DND-41 (cell line): ENCODE results near the gene RNGTT.
"Not testable (repeated sequence)": the region's sequence is repeated elsewhere in the genome, so short reads cannot be mapped to it uniquely, and the experiment has no call there.

Experiments used
- ATAC-seq: fragments of 200-7000 bp; cut with Tn5 transposase; 3 replicates; pipeline ENCODE4 v1.9.1; 2021; ENCODE audit warnings: low read depth; ENCODE audit not compliant: insufficient read depth
- DNase-seq: peaks from one replicate; pipeline ENCODE4 v3.0.0-alpha.2; 2020
- H2AFZ ChIP-seq: 2 replicates; pipeline ENCODE4 v1.6.0; 2012; ENCODE audit warnings: low read depth, low read length
- H3K27ac ChIP-seq: 2 replicates; pipeline ENCODE4 v1.5.1; 2012; ENCODE audit warnings: low read length, inconsistent platforms
- H3K27me3 ChIP-seq: fragments of 200-600 bp; sonication (generic); 2 replicates; pipeline ENCODE4 v1.6.0; 2012; ENCODE audit warnings: low read length, mild to moderate bottlenecking, inconsistent platforms; ENCODE audit not compliant: insufficient read depth, poor library complexity
- H3K36me3 ChIP-seq: 2 replicates; pipeline ENCODE4 v1.5.1; 2012; ENCODE audit warnings: low read length, inconsistent platforms; ENCODE audit not compliant: insufficient read depth
- H3K4me1 ChIP-seq: 2 replicates; pipeline ENCODE4 v1.5.1; 2012; ENCODE audit warnings: mild to moderate bottlenecking, low read length; ENCODE audit not compliant: insufficient read depth
- H3K4me2 ChIP-seq: 2 replicates; pipeline ENCODE4 v1.6.0; 2012; ENCODE audit warnings: mild to moderate bottlenecking, moderate library complexity, low read length, inconsistent platforms; ENCODE audit not compliant: insufficient read depth
- H3K4me3 ChIP-seq, 2 experiments: fragments of 200-600 bp in 1 of 2; shearing (Covaris generic) in 1 of 2; 2 replicates each; pipeline ENCODE4 v1.5.1; 2012 to 2016; ENCODE audit warnings: inconsistent platforms in 2 of 2, low read length in 2 of 2, mild to moderate bottlenecking in 2 of 2, low read depth in 1 of 2, moderate library complexity in 1 of 2
- H3K79me2 ChIP-seq: 2 replicates; pipeline ENCODE4 v1.6.0; 2012; ENCODE audit warnings: low read length, inconsistent platforms; ENCODE audit not compliant: insufficient read depth
- H3K9ac ChIP-seq: 2 replicates; pipeline ENCODE4 v1.6.0; 2012; ENCODE audit warnings: low read depth, mild to moderate bottlenecking, inconsistent platforms, low read length, moderate library complexity
- H3K9me3 ChIP-seq: 2 replicates; pipeline ENCODE4 v1.5.1; 2012; ENCODE audit warnings: low read length, moderate library complexity, mild to moderate bottlenecking, inconsistent platforms; ENCODE audit not compliant: insufficient read depth, severe bottlenecking
- H4K20me1 ChIP-seq: 2 replicates; pipeline ENCODE4 v1.6.0; 2012; ENCODE audit warnings: low read length; ENCODE audit not compliant: insufficient read depth
- EZH2 ChIP-seq: IDR thresholded peaks from 3 replicates; pipeline ENCODE4 v1.6.1; 2012; ENCODE audit warnings: borderline replicate concordance, low read depth, mild to moderate bottlenecking, moderate library complexity, low read length, inconsistent platforms; ENCODE audit not compliant: severe bottlenecking
- TF ChIP-seq, protein P1 (sequence below): IDR thresholded peaks from 2 replicates; pipeline ENCODE4 v1.5.1; 2012; ENCODE audit warnings: borderline replicate concordance, low read length, moderate library complexity, mild to moderate bottlenecking; ENCODE audit not compliant: poor library complexity, severe bottlenecking; ENCODE audit errors: extremely low read depth

RNGTT gene

GRCh38 chr6:88984152-88984551 lies 20.7 kb upstream of the RNGTT start:
- Histone ChIP-seq H3K4me2 (no peak overlapping the region), H4K20me1 (no peaks in the 10 kb centered on the region), H3K27ac (no peak overlapping the region), H2AFZ (no peak overlapping the region), H3K9ac (no peak overlapping the region), H3K27me3 (no peaks in the 10 kb centered on the region), H3K36me3 (no peaks in the 10 kb centered on the region), H3K79me2 (no peaks in the 10 kb centered on the region), H3K9me3 (no peaks in the 10 kb centered on the region), H3K4me3 (no peak overlapping the region), H3K4me1 (no peaks in the 10 kb centered on the region)
- DNase-seq (no peak), ATAC-seq (no peak)
- TF ChIP-seq, protein P1, sequence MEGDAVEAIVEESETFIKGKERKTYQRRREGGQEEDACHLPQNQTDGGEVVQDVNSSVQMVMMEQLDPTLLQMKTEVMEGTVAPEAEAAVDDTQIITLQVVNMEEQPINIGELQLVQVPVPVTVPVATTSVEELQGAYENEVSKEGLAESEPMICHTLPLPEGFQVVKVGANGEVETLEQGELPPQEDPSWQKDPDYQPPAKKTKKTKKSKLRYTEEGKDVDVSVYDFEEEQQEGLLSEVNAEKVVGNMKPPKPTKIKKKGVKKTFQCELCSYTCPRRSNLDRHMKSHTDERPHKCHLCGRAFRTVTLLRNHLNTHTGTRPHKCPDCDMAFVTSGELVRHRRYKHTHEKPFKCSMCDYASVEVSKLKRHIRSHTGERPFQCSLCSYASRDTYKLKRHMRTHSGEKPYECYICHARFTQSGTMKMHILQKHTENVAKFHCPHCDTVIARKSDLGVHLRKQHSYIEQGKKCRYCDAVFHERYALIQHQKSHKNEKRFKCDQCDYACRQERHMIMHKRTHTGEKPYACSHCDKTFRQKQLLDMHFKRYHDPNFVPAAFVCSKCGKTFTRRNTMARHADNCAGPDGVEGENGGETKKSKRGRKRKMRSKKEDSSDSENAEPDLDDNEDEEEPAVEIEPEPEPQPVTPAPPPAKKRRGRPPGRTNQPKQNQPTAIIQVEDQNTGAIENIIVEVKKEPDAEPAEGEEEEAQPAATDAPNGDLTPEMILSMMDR: no peak
- TF ChIP-seq EZH2: no peak

- no peaks in the 10 kb centered on the region for H3K4me1 ChIP-seq
- TF ChIP-seq EZH2: no peak
- TF ChIP-seq, protein P1: peak; percentile 62
- no peak overlapping the region for H3K9ac ChIP-seq
- no peaks in the 10 kb centered on the region for H4K20me1 ChIP-seq
- H3K9me3 ChIP-seq: no peaks in the 10 kb centered on the region
- H3K79me2 ChIP-seq: no peaks in the 10 kb centered on the region
- ATAC-seq (peak; percentile 58; the same call in 2 of the 3 replicates), DNase-seq (peak; percentile 25)
- H3K27ac ChIP-seq: no peak overlapping the region
- H3K4me3 ChIP-seq: no peak overlapping the region
- H3K36me3 ChIP-seq: no peaks in the 10 kb centered on the region
- no peak overlapping the region for H2AFZ ChIP-seq
- no peak overlapping the region for H3K4me2 ChIP-seq
- H3K27me3 ChIP-seq: no peaks in the 10 kb centered on the region
Observed at GRCh38 chr6:88983532-88983931, 20.1 kb upstream of the RNGTT start.

DNA sequence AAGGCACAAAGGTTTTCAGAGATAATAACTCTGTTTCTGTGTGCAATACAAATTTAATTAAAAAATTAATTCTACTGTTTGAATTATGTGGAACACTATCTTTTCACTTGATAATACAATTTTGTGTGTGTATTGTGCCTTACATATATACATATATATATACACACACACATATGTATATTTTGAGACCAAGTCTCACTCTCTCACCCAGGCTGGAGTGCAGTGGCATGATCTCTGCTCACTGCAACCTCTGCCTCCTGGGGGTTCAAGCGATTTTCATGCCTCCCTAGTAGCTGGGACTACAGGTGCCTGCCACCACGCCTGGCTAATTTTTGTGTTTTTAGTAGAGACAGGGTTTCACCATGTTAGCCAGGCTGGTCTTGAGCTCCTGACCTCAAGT lies 19.7 kb upstream of the RNGTT start:
- not testable (repeated sequence) for H3K9ac ChIP-seq, H2AFZ ChIP-seq, H3K4me2 ChIP-seq, H3K27me3 ChIP-seq, H3K9me3 ChIP-seq, H3K36me3 ChIP-seq, H4K20me1 ChIP-seq, H3K4me1 ChIP-seq, H3K4me3 ChIP-seq, DNase-seq, ATAC-seq, H3K79me2 ChIP-seq, H3K27ac ChIP-seq

DNA sequence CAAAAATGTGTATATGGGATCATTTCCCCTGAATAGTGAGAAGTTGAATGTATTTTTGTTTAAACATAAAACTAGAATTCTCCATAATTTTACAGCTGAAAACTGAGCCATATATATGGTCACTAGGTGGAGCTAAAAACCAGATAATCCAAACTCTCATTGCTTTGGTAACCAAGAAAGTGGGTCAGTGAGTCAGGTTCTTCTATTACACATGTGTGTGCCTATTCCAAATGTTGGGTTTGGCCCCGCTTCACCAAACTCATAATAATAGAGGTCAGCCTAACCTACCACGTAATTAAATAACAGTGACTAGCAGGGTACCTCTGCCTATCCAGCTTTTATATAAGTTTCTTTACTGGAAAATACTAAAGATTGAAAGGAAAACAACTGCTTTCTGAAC lies 19.3 kb upstream of the RNGTT start:
- no peaks in the 10 kb centered on the region for H3K4me1 ChIP-seq
- DNase-seq (no peak), ATAC-seq (peak; percentile 90)
- H3K4me2 ChIP-seq: no peak overlapping the region
- no peak overlapping the region for H3K27ac ChIP-seq
- H2AFZ ChIP-seq: no peak overlapping the region
- H3K79me2 ChIP-seq: no peaks in the 10 kb centered on the region
- no peak overlapping the region for H3K4me3 ChIP-seq
- TF ChIP-seq, protein P1: peak; percentile 85
- no peak for TF ChIP-seq EZH2
- no peaks in the 10 kb centered on the region for H3K9me3 ChIP-seq
- no peak overlapping the region for H3K9ac ChIP-seq
- H4K20me1 ChIP-seq: no peaks in the 10 kb centered on the region
- H3K27me3 ChIP-seq: no peaks in the 10 kb centered on the region
- no peaks in the 10 kb centered on the region for H3K36me3 ChIP-seq
